Left colon (tissue), 2 donors: ENCODE measurements around the gene DLX3. TPM values are rescaled to one million over a fixed set of nuclear protein-coding genes. Genes with fewer than 3 reads are reported as not detected.
A peak's percentile ranks its signal among the peaks of the same experiment; 100 is the strongest.

Source experiments
- ATAC-seq: fragments of 200-7000 bp; cut with Tn5 transposase; one replicate; pipeline ENCODE4 v1.9.1; 2020; ENCODE audit warnings: mild to moderate bottlenecking, moderate library complexity
- DNase-seq, 2 donors: peaks; one replicate each; pipeline ENCODE4 v3.0.0-alpha.2; 2020
- intact Hi-C, 2 donors: fragments of 100-400 bp; cut with DNase I in 1 of 2; cut with micrococcal nuclease in 1 of 2; formaldehyde crosslinking; loops; one replicate each; pipeline versions ENCODE4 v1.11.2 to v1.14.0; 2022; cut with DNase I, micrococcal nuclease
- total RNA-seq, 2 donors: library from RNA; stranded (reverse); fragmentation: NEBNext Ultra II Directional; extraction: Animal tissue kit (Norgen Biotek cat#: 25700); gene quantifications; one replicate each; pipeline ENCODE4 v1.2.1, GENCODE V29; 2021
- donor health status: DM: no; HTN: no; CAD: no.
- donor health status: DM: yes; HTN: yes; CAD: no.

The DLX3 gene
- total RNA-seq, 2 donors from 2014 or later = not detected

GRCh38 chr17:49980703-49981197, 14.3 kb downstream of the DLX3 start:
- ATAC-seq (no peak), DNase-seq (no peak)
- intact Hi-C loops = no loop called here

DNA sequence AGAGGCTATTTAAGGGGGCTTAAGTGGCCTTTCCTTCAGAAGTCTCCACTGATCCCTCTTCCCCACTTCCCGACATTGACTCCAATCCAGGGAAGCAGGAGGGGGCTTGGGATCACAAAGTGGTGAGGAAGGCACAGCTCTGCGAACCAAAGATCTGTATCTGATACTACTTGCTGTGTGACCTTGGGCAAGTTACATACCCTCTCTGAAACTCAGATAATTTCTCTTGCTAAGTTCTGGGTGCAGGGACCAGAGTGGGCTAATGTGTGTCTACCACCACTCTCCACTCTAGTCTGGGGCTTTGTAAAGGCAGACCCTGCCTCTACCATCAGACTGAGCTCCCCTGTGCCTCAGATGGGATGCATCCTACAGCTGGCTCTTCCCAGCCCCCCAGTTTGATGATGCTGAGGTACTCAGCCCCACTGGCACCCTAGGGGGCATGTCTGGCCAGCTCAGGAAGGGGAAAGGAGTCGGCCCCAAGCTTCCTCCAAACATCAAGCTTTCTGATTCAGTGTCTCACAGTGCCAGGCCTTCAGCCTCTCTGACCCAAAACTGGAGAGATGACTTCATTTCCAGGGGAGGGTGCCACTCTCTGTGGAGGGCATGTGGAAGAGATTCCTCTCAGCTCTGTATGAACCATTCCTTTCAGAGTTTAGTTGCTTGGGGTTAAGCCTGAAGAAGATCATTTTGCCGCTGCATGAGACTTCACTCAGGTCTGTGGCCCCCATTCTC, 15.1 kb downstream of the DLX3 start:
- intact Hi-C loops = no loop called here
- no peak for ATAC-seq
- no peak for DNase-seq

GRCh38 chr17:49978501-49978900, 16.5 kb downstream of the DLX3 start:
- DNase-seq (no peak), ATAC-seq (no peak)
- intact Hi-C loops = no loop called here

DNA sequence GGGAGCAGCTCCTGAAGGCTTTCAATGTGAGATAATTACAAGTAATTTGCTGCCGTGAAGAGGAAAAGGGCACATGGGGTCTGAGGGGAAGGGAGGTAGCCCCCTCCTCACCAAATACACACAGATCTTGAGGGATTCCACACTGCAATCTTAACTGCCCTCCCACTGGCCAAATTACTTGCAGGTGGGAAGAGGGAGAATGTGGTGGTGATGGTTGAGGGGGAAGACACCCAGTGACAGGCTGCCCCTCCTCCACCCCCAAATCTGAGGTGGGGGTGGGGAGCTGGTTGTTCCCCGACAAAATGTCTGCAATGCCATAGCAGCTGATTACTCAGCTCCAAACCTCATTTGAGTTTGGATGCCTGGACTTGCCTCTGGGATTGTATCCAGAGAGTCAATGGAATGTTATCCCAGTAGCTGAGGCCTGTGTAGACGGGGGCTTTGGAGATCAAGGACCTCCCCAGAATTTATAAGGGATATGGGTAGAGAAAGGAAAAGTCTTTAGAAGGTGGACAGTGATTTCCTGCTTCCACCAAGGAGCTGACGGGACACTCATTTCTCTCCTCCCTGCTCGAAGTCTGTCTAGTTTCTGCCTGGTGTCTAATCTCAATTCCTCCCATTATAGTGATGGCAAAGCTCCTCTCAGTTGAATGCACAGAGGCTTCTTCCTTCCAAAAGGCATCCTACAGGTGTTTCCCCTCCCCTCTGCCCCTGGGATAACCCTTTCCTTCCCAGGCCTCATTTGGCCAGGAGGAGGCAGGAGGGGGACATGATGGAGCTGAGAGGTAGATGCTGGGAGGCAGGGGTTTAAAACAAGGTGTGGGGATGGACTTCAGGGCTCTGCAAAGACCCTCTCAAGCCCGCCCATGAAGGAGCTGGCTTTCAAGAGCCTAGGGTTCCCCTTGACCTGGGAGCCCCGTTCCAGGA, 17.3 kb downstream of the DLX3 start:
- intact Hi-C loops = no loop called here
- DNase-seq (no peak), ATAC-seq (no peak)

DNA sequence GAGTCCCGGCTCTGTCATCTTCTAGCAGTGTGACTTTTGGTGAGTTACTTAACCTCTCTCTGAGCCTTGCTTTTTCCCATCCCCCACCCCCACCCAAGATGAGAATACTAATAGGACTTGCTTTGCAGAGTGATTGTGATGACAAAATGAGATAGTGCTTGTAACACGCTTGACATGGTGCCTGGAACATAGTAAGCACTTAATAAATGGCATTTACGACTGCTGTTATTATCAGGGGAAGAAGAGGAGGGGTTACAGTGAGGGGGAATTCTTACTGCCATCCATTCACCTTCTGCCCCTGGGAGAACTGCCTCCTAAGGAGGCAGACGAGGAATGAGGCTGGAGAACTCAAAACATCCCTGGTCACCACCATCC, 18.2 kb downstream of the DLX3 start:
- DNase-seq (no peak), ATAC-seq (no peak)
- intact Hi-C loops = no loop called here

DNA sequence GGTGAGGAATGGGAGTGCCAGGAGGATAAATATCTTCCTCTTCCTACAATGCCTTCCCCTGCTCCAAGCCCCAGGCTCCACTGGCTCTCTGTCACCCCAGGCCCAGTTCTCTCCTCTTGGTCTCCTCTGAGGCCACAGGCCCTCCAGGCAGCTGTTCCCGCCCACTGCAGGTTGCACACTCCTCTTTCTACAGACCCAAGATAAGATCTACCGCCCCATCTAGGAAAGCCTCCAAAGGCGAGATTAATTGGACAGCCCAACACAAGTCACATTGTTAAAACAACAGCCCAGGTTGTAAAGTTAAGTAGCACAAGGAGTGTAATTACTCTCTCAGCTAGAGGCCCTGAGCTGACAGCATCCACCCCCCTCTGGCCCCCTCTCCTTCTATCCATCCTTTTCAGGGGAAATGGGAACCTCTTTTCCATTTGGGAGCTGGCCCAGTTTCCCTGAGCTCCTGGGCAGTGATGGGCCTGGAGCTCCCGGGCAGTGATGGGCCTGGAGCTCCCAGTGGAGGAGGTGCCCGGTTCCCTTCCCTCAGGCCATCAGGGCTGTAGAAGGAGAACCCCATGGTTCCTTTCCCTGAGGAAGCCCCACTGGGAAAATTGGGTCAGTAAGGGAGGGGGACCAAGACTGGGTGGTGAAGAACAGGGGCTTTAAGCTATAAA, 18.7 kb downstream of the DLX3 start:
- DNase-seq (no peak), ATAC-seq (peak; percentile 54)

DNA sequence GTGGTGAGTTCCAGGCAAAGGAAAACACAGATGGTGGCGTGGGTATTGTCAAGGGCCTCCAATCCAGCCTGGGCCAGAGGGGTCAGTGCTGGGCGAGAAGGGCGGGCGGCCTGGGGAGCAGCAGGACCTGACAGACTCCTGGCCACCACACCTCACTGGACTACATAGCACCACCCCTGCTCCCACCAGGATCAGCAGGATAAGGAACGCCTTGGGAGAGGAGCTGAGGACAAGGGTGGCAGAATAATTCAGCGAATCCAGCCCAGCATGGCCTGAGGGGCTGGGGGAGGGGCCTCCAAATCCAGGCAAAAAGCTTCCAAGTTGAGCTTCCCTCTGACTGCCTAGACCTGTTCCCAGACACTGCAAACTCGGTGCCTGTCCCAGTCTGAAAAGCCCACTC, 19.5 kb downstream of the DLX3 start:
- ATAC-seq = no peak
- intact Hi-C loops = no loop called here
- no peak for DNase-seq

More for the DNA sequence above, 18.7 kb downstream of the DLX3 start:
- intact Hi-C loops = no loop called here

DNA sequence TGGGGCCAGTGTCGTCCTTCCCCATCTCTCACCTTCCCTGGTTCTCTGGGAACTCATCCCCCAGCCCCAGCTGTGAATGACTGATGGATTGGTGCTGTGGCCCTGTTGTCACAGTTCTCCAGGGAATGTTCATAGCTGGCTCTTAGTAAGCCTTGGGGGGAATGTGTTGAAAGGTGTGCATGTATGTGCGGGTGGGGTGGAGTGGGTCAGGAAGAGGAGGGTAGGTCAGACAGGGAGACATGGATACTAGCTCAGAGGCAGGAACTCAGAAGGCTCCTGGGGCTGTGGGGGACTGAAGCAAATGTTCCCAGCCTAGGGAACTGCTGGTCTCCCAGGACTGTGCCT, 21.8 kb downstream of the DLX3 start:
- ATAC-seq = no peak
- intact Hi-C loops = no loop called here
- DNase-seq = no peak

DNA sequence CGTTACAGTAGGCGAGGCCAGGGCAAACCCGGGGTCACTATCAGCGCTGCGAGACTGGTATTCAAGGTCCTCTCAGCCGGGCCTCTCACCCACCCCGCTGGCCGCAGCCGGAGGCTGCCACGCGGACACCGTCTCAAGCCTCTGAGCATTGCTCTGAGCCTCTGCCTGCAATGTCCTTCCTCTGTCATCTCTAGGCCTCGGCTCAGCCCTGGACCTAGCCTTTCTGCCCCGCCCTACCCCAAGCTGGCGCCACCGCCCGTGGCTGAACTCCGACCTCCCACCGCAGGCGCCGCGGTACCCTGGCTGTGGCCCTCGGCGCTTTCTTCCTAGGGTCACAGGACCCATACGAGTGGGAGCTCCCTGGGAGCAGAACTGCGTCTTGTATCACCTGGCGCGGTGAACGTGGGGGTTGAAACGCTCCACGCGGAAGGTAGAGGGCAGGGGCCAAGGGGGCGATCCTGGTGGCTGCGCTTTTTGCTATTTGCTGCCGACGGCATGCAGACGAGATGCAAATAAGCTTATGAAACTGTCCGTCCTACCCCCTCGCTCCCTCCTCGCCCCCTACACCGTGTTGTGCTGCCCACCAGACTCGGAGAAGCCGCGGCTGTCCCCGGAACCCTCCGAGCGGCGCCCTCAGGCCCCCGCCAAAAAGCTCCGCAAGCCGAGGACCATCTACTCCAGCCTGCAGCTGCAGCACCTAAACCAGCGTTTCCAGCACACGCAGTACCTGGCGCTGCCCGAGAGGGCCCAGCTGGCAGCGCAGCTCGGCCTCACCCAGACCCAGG, 22.3 kb downstream of the DLX3 start:
- DNase-seq (no peak), ATAC-seq (peak; percentile 25)
- intact Hi-C loops = no loop called here

GRCh38 chr17:49971848-49972485, 23.1 kb downstream of the DLX3 start:
- DNase-seq (no peak), ATAC-seq (no peak)
- intact Hi-C loops = no loop called here

GRCh38 chr17:49971199-49971847, 23.7 kb downstream of the DLX3 start:
- ATAC-seq (no peak), DNase-seq (no peak)
- intact Hi-C loops = no loop called here

GRCh38 chr17:49970498-49970897, 24.5 kb downstream of the DLX3 start:
- intact Hi-C loops = no loop called here
- no peak for DNase-seq
- no peak for ATAC-seq

GRCh38 chr17:49969795-49970389, 25.1 kb downstream of the DLX3 start:
- intact Hi-C loops = no loop called here
- ATAC-seq (no peak), DNase-seq (no peak)

GRCh38 chr17:49969134-49969759, 25.8 kb downstream of the DLX3 start, which contains the start of gene DLX4:
TSS of gene DLX4 (plus strand) at chr17:49969190. CDS start at chr17:49969469, 279 bp downstream.
- no peak for DNase-seq
- no peak for ATAC-seq
- intact Hi-C loops = no loop called here

- ATAC-seq (peak; percentile 83), DNase-seq (peak; percentile 62 to 68)
- intact Hi-C loops = no loop called here
Measured at GRCh38 chr17:49968405-49969133, 26.5 kb downstream of the DLX3 start.

GRCh38 chr17:49967621-49968404, 27.2 kb downstream of the DLX3 start:
- DNase-seq = no peak

More at GRCh38 chr17:49967621-49968404, 27.2 kb downstream of the DLX3 start:
- intact Hi-C loops = no loop called here
- no peak for ATAC-seq
